ACC112 (cell line): ENCODE measurements around the gene HNF1B.
A peak's percentile ranks its signal among the peaks of the same experiment; 100 is the strongest.

ENCODE experiments used
- H2AFZ ChIP-seq: fragments of 200-600 bp; sonication (generic); one replicate; pipeline ENCODE4 v1.6.0; 2017; ENCODE audit warnings: antibody characterized with exemption, low read length; ENCODE audit not compliant: unreplicated experiment
- H3K27ac ChIP-seq: fragments of 200-600 bp; sonication (generic); 2 replicates; pipeline ENCODE4 v1.5.1; 2014; ENCODE audit warnings: low read depth, mild to moderate bottlenecking, antibody characterized with exemption, low read length, moderate library complexity
- H3K27me3 ChIP-seq: fragments of 200-600 bp; sonication (generic); 2 replicates; pipeline ENCODE4 v1.6.1; 2014; ENCODE audit warnings: mild to moderate bottlenecking, antibody characterized with exemption, low read length, moderate library complexity, mixed read lengths; ENCODE audit not compliant: insufficient read depth
- H3K36me3 ChIP-seq: fragments of 200-600 bp; sonication (generic); 2 replicates; pipeline ENCODE4 v1.6.1; 2016; ENCODE audit warnings: mild to moderate bottlenecking, antibody characterized with exemption, low read length, moderate library complexity, mixed read lengths; ENCODE audit not compliant: insufficient read depth
- H3K4me1 ChIP-seq: fragments of 200-600 bp; sonication (generic); one replicate; pipeline ENCODE4 v1.6.1; 2016; ENCODE audit warnings: low read length, mixed read lengths; ENCODE audit not compliant: insufficient read depth, unreplicated experiment, control insufficient read depth
- H3K4me3 ChIP-seq: fragments of 200-600 bp; sonication (generic); 2 replicates; pipeline ENCODE4 v1.5.1; 2014; ENCODE audit warnings: mild to moderate bottlenecking, low read depth, low read length
- H3K79me2 ChIP-seq: fragments of 200-600 bp; sonication (generic); one replicate; pipeline ENCODE4 v1.6.0; 2016; ENCODE audit warnings: low read length; ENCODE audit not compliant: control insufficient read depth, unreplicated experiment, insufficient read depth

The HNF1B gene

DNA sequence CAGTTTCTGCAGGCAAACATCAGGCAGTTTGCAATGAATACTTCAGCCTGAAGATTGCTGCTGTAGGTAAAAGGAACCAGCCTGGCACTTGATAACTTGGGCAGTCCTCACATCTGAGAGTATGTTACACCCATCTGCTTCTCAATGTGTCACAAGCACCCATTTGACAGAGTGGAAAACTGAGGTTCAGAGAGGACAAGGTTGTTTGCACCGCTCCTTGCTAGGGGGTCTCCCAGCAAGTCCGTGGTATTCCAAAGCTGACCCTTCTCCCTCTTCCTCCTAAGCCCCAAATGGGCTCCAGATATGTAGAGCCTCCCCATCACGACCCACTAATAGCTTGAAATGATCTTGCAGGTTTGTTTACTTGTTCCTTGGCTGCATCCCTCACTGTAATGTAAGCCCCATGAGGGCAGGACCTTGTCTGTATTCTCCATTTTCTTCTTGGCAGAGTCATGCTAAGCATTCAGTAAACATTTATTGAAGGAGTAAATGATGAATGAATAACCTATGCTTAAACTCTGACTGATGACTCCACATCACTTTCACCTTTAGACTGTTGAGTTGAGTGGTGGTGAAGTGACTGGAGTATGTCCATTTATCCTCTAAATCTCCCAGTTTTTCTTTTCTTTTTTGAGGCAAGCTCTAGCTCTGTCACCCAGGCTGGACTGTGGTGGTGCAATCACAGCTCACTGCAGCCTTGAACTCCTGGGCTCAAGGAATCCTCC, 26.4 kb downstream of the HNF1B start:
- Histone ChIP-seq H3K79me2 (no peaks in the 10 kb centered on the region), H3K27ac (no peak overlapping the region), H3K4me1 (peaks cover 18% of the 10 kb centered on the region)

GRCh38 chr17:37717627-37718323, 27.1 kb downstream of the HNF1B start:
- H3K27ac ChIP-seq = peak overlapping the region; percentile 42; the same call in 1 of the 2 replicates

More for the DNA sequence above, 26.4 kb downstream of the HNF1B start:
- Histone ChIP-seq H2AFZ (no peak overlapping the region), H3K4me3 (no peak overlapping the region), H3K27me3 (peaks cover 5% of the 10 kb centered on the region; the same call in 1 of the 2 replicates), H3K36me3 (no peaks in the 10 kb centered on the region)

GRCh38 chr17:37714897-37715296, 30.0 kb downstream of the HNF1B start:
- H3K27me3 ChIP-seq = peaks cover 5% of the 10 kb centered on the region; the same call in 1 of the 2 replicates
- H3K4me1 ChIP-seq = peaks cover 18% of the 10 kb centered on the region
- no peak overlapping the region for H2AFZ ChIP-seq
- H3K27ac ChIP-seq = no peak overlapping the region
- H3K36me3 ChIP-seq = no peaks in the 10 kb centered on the region
- H3K79me2 ChIP-seq = no peaks in the 10 kb centered on the region
- H3K4me3 ChIP-seq = no peak overlapping the region

More at GRCh38 chr17:37717627-37718323, 27.1 kb downstream of the HNF1B start:
- H3K4me1 ChIP-seq = peaks cover 18% of the 10 kb centered on the region
- no peaks in the 10 kb centered on the region for H3K79me2 ChIP-seq
- peaks cover 5% of the 10 kb centered on the region; the same call in 1 of the 2 replicates for H3K27me3 ChIP-seq
- peak overlapping the region; percentile 10; the same call in 1 of the 2 replicates for H3K4me3 ChIP-seq
- no peaks in the 10 kb centered on the region for H3K36me3 ChIP-seq
- H2AFZ ChIP-seq = no peak overlapping the region

DNA sequence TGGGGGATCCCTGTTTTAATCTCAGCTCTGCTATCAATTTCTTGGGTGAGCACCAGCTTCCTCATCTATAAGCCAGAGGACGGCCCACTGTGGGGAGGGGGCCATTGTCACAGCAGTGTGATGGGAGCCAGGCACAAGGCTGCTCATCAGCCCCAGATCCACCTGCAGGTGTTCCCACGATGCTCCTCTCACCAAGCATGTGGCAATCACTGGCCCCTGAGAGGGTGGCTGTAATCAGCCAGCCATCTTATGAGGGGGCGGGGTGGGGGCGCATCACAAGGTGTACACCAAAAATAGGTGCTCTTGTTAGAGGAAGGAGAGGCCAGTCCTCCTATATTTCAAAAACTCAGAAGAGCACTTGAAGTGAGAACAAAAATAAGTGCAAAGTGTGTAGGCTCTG, 31.2 kb downstream of the HNF1B start:
- Histone ChIP-seq H3K4me3 (no peak overlapping the region), H3K79me2 (no peaks in the 10 kb centered on the region), H3K4me1 (peaks cover 19% of the 10 kb centered on the region), H3K36me3 (no peaks in the 10 kb centered on the region), H3K27me3 (peaks cover 5% of the 10 kb centered on the region; the same call in 1 of the 2 replicates), H3K27ac (no peak overlapping the region), H2AFZ (no peak overlapping the region)

DNA sequence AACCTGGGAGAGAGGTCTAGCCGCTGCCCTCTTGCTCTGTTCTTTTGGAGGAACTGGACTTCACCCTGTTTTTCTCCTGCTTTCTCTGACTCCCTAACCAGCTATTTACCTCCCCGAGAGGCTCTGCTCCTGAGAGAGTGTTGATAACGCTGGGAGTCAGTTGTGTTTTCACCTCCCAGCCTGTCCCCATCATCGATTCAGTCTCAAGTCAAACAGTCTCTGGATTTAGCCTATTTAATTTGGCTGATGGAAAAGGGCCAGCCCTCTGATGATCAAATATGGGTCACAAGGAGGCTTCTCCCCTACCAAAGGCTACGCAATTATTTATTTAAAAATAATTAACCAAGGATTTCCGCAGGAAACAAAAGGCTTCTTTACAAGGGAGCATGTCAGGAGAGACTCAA, 31.8 kb downstream of the HNF1B start:
- Histone ChIP-seq H3K4me3 (no peak overlapping the region), H3K36me3 (no peaks in the 10 kb centered on the region), H2AFZ (no peak overlapping the region), H3K27me3 (peaks cover 5% of the 10 kb centered on the region; the same call in 1 of the 2 replicates), H3K79me2 (no peaks in the 10 kb centered on the region), H3K4me1 (peaks cover 19% of the 10 kb centered on the region), H3K27ac (no peak overlapping the region)

DNA sequence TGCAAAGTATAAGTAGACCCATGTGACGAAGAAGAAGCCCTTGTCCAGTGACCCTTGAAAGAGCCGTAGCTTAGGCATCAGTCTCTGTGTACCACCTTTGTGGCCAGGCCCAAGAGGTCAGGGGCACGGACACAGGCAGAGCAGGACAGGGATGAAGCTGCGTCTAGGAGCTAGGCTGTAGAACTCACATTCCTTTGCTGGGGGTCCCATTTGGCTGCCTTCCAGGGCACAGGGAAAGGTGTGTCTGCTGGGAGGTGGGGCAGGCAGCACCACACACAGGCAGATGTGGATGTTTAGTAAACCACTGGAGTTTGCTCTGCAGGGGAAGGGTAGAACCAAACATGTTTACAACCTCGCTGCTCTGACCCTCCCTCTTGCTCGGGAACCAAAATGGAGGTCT, 33.7 kb downstream of the HNF1B start:
- Histone ChIP-seq H3K27me3 (peaks cover 5% of the 10 kb centered on the region; the same call in 1 of the 2 replicates), H3K4me1 (peaks cover 3% of the 10 kb centered on the region), H2AFZ (no peak overlapping the region), H3K36me3 (no peaks in the 10 kb centered on the region), H3K79me2 (no peaks in the 10 kb centered on the region), H3K4me3 (no peak overlapping the region), H3K27ac (no peak overlapping the region)

- H2AFZ ChIP-seq = no peak overlapping the region
- H3K36me3 ChIP-seq = no peaks in the 10 kb centered on the region
- H3K27ac ChIP-seq = no peak overlapping the region
- peaks cover 5% of the 10 kb centered on the region; the same call in 1 of the 2 replicates for H3K27me3 ChIP-seq
- no peaks in the 10 kb centered on the region for H3K79me2 ChIP-seq
- peaks cover 3% of the 10 kb centered on the region for H3K4me1 ChIP-seq
- no peak overlapping the region for H3K4me3 ChIP-seq
Measured at GRCh38 chr17:37710344-37710886, 34.4 kb downstream of the HNF1B start.

GRCh38 chr17:37708616-37709212, 36.1 kb downstream of the HNF1B start:
- H2AFZ ChIP-seq = no peak overlapping the region
- no peaks in the 10 kb centered on the region for H3K79me2 ChIP-seq
- no peaks in the 10 kb centered on the region for H3K36me3 ChIP-seq
- H3K4me3 ChIP-seq = no peak overlapping the region
- H3K4me1 ChIP-seq = peaks cover 3% of the 10 kb centered on the region
- H3K27me3 ChIP-seq = 0 out of 2 replicates have a peak, but pooled peaks cover under 1% of the 10 kb centered on the region
- no peak overlapping the region for H3K27ac ChIP-seq

DNA sequence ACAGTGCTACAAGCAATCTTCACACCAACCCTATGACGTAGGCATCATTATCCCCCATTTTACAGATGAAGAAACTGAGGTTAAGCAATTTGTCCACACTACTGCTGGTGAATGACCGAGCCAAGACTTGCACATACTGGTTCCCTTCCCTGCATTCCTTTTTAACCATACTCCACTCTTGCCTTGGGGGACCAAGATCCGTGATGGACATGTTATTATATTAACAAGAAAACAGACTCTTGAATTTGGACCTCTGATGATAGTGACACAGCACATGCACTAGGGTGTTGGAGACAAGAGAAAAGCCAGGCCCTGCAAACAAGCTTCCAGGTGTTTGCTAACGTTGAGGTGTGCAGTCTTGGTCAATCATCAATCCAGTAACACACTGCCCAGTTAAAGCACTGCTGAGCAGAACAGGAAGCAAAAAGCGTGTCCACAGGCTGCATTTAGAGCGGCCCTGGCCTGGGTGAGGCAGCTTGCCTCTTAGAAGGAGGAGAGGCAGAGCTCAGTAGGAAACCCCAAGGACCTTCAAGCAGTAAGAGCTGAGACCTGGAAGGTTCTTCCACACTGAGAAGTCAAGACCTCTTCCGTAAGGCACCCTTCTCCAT, 36.7 kb downstream of the HNF1B start:
- Histone ChIP-seq H3K4me1 (peaks cover 3% of the 10 kb centered on the region), H3K36me3 (no peaks in the 10 kb centered on the region), H3K79me2 (no peaks in the 10 kb centered on the region), H2AFZ (no peak overlapping the region), H3K4me3 (no peak overlapping the region), H3K27me3 (no peaks in the 10 kb centered on the region), H3K27ac (no peak overlapping the region)

- H3K79me2 ChIP-seq = no peaks in the 10 kb centered on the region
- H3K4me3 ChIP-seq = no peak overlapping the region
- H2AFZ ChIP-seq = no peak overlapping the region
- peaks cover 15% of the 10 kb centered on the region for H3K4me1 ChIP-seq
- no peaks in the 10 kb centered on the region for H3K27me3 ChIP-seq
- H3K27ac ChIP-seq = no peak overlapping the region
- H3K36me3 ChIP-seq = no peaks in the 10 kb centered on the region
Measured at GRCh38 chr17:37706446-37706845, 38.4 kb downstream of the HNF1B start.
